Measurements from ENCODE around the gene VPS13D. TPM values are rescaled to one million over a fixed set of nuclear protein-coding genes. Genes with fewer than 3 reads are reported as not detected.

The VPS13D gene
- total and polyA plus RNA-seq, 2 of the 4 experiments (the other 2 are of a cell fraction) = 9.0 to 16.3 TPM

DNA sequence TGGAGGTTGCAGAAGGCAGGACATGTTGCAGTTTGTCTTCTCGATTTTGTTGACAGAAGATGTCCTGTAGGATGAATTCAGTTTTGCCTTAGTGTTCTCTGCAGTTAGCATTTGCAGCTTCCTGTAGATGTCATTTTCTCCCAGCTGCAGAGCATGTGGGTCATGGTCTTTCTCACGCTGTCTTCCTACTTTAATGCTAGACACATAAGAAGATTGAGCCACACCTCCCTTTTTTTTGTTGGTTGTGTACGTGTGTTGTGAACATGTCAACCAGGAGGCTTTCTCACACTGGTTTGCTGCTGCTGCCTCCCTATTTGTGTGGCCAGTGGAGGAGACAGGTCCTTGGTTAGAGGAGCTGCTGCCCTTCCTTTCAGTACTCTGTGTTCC is 110.7 kb downstream of the VPS13D start:
- Histone ChIP-seq H2BK15ac (ENCODE audit: low read depth, low read length) (no peak overlapping the region), H3K4me2 (ENCODE audit: low read depth, low read length) (no peak overlapping the region), H3K18ac (ENCODE audit: low read depth, low read length) (no peak overlapping the region), H3K27me3 (ENCODE audit: control insufficient read depth, insufficient read depth, low read length) (no peaks in the 10 kb centered on the region), H3K14ac (replicated peaks; ENCODE audit: low read depth, low read length) (no peak overlapping the region), H4K20me1 (ENCODE audit: insufficient read depth, low read length) (no peaks in the 10 kb centered on the region), H3K36me3 (ENCODE audit: control insufficient read depth, insufficient read depth, low read length) (peaks cover 8% of the 10 kb centered on the region), H4K8ac (ENCODE audit: low read depth in 2 of 2, low read length in 2 of 2) (no peak overlapping the region), H3K79me1 (ENCODE audit: low read depth in 1 of 2, low read length in 2 of 2) (no peaks in the 10 kb centered on the region), H3K4ac (ENCODE audit: low read depth, low read length) (no peak overlapping the region), H4K91ac (ENCODE audit: insufficient read depth, low read depth, low read length) (no peak overlapping the region), H2AFZ (replicated peaks; ENCODE audit: low read length, poor library complexity) (no peak overlapping the region), H3K9me1 (ENCODE audit: insufficient read depth, low read length) (peaks cover 2% of the 10 kb centered on the region; the same call in 1 of the 2 replicates), H3K4me1 (ENCODE audit: control insufficient read depth, insufficient read depth, low read length) (no peaks in the 10 kb centered on the region), H3K27ac (ENCODE audit: insufficient read depth, low read length) (no peak overlapping the region), H4K5ac (ENCODE audit: low read depth, low read length) (no peak overlapping the region), H2BK120ac (ENCODE audit: low read depth, low read length) (no peak overlapping the region), H2BK20ac (ENCODE audit: low read depth, low read length) (no peak overlapping the region), H2AK9ac (replicated peaks; ENCODE audit: low read depth, low read length, poor library complexity) (no peak overlapping the region), H3K23ac (ENCODE audit: low read depth, low read length) (no peak overlapping the region), H2BK5ac (ENCODE audit: low read depth, low read length, poor library complexity, severe bottlenecking) (no peak overlapping the region), H3K9me3 (ENCODE audit: control insufficient read depth, insufficient read depth, low read length) (no peaks in the 10 kb centered on the region), H3K4me3 (ENCODE audit: insufficient read depth, low read depth, low read length) (no peak overlapping the region), H2AK5ac (ENCODE audit: low read depth, low read length) (no peak overlapping the region), H3K9ac (ENCODE audit: low read depth, low read length) (no peak overlapping the region), H3K56ac (ENCODE audit: extremely low read depth, insufficient read depth, low read length) (no peak overlapping the region)
- ChIA-PET POLR2A (ENCODE audit: unreplicated experiment) (no interaction called here), CTCF (interaction anchor here (1.1 kb wide), 1 partner anchor 18 kb away, joined by 3 read pairs; no protein-coding TSS in a partner anchor)
- dilution Hi-C loops (cut with HindIII; ENCODE audit: low sequenced_read_pairs, unreplicated experiment) = no loop called here
- no TSS peak for BruUV-seq (replicated peaks)
- ATAC-seq (ENCODE audit: low read depth) = no peak
- no peak for DNase-seq
- TF ChIP-seq CHD1 (IDR thresholded peaks at IDR 0.05; ENCODE audit: low read depth, low read length) = no peak
- TF ChIP-seq SMC3 (IDR thresholded peaks at IDR 0.05; ENCODE audit: low read depth, low read length) = no peak
- TF ChIP-seq RCOR1 (IDR thresholded peaks at IDR 0.05; ENCODE audit: insufficient replicate concordance, low read length) = no peak
- no peak for TF ChIP-seq RAD21 (IDR thresholded peaks at IDR 0.05; ENCODE audit: low read length)
- TF ChIP-seq, protein P1, sequence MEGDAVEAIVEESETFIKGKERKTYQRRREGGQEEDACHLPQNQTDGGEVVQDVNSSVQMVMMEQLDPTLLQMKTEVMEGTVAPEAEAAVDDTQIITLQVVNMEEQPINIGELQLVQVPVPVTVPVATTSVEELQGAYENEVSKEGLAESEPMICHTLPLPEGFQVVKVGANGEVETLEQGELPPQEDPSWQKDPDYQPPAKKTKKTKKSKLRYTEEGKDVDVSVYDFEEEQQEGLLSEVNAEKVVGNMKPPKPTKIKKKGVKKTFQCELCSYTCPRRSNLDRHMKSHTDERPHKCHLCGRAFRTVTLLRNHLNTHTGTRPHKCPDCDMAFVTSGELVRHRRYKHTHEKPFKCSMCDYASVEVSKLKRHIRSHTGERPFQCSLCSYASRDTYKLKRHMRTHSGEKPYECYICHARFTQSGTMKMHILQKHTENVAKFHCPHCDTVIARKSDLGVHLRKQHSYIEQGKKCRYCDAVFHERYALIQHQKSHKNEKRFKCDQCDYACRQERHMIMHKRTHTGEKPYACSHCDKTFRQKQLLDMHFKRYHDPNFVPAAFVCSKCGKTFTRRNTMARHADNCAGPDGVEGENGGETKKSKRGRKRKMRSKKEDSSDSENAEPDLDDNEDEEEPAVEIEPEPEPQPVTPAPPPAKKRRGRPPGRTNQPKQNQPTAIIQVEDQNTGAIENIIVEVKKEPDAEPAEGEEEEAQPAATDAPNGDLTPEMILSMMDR (conservative IDR thresholded peaks at IDR 0.05; ENCODE audit: low read depth, low read length) = no peak
- no peak for TF ChIP-seq MAFK (IDR thresholded peaks at IDR 0.05; ENCODE audit: low read depth, low read length)
- TF ChIP-seq, protein P2, sequence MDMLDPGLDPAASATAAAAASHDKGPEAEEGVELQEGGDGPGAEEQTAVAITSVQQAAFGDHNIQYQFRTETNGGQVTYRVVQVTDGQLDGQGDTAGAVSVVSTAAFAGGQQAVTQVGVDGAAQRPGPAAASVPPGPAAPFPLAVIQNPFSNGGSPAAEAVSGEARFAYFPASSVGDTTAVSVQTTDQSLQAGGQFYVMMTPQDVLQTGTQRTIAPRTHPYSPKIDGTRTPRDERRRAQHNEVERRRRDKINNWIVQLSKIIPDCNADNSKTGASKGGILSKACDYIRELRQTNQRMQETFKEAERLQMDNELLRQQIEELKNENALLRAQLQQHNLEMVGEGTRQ (IDR thresholded peaks at IDR 0.05; ENCODE audit: low read depth, low read length) = no peak
- intact Hi-C loops (cut with micrococcal nuclease) = no loop called here
- in situ Hi-C loops (cut with MboI; ENCODE audit: low sequenced_read_pairs) = no loop called here
- no CpG with 5 or more reads among the region's 3 CpGs for WGBS, 2 experiments (ENCODE audit: extremely low coverage in 2 of 2, insufficient read length in 1 of 2)
